Ishikawa (cell line): Measurements from ENCODE around the gene ITPRID2.
A peak's percentile ranks its signal among the peaks of the same experiment; 100 is the strongest.

ENCODE experiments used
- CEBPB ChIP-seq: IDR thresholded peaks from 2 replicates; pipeline ENCODE4 v1.6.1; 2012
- CREB1 ChIP-seq: IDR thresholded peaks from 2 replicates; pipeline ENCODE4 v1.6.1; 2012; ENCODE audit warnings: low read depth
- TAF1 ChIP-seq: IDR thresholded peaks from 2 replicates; pipeline ENCODE4 v1.6.1; 2012; ENCODE audit warnings: low read depth, mild to moderate bottlenecking
- YY1 ChIP-seq: IDR thresholded peaks from 2 replicates; pipeline ENCODE4 v1.6.1; 2012; ENCODE audit warnings: low read depth
- TF ChIP-seq, protein P1 (sequence below): IDR thresholded peaks from 2 replicates; pipeline ENCODE4 v1.6.1; 2012
- TF ChIP-seq, protein P2 (sequence below): IDR thresholded peaks from 2 replicates; pipeline ENCODE4 v1.6.1; 2012; ENCODE audit warnings: low read depth, mild to moderate bottlenecking
- TF ChIP-seq, protein P3 (sequence below): IDR thresholded peaks from 2 replicates; pipeline ENCODE4 v1.6.1; 2012

DNA sequence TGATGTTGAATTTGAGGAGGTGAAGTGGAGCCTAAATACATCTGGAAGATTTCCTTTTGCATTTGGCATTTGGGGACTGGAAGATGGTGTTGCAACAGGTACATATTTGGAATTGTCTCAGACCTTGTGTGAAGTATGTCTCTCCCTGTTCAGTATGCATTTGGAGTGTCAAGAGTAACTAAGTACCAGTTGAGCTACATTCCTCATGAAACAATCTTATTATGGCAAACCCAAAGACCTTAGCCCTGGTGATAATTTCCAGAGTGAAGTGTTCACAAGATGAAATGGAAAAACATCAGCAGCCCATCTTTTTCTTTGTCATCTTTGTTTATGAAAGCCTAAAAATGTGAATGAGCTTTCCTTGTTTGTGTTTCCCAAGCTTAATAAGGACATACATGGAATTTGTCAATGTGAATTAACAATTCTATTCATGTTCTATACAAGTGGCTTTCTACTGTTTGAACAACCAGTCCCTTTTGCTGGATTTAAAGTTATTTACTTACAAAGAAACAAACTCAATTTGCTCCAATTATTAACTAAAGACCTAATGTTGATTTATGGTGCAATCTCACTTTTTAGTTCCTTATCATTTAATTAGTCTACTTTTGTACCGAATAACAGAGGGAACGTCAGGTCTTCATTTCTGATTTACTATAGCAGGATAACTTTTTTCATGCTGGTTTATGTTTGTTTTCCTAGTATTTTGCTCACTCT, 52.0 kb downstream of the ITPRID2 start:
- TF ChIP-seq, protein P1, sequence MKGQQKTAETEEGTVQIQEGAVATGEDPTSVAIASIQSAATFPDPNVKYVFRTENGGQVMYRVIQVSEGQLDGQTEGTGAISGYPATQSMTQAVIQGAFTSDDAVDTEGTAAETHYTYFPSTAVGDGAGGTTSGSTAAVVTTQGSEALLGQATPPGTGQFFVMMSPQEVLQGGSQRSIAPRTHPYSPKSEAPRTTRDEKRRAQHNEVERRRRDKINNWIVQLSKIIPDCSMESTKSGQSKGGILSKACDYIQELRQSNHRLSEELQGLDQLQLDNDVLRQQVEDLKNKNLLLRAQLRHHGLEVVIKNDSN = no peak
- no peak for TF ChIP-seq YY1
- no peak for TF ChIP-seq TAF1
- TF ChIP-seq CREB1 = no peak
- 0 out of 2 replicates have a peak, but pooled peaks have one; percentile 9 for TF ChIP-seq CEBPB
- TF ChIP-seq, protein P2, sequence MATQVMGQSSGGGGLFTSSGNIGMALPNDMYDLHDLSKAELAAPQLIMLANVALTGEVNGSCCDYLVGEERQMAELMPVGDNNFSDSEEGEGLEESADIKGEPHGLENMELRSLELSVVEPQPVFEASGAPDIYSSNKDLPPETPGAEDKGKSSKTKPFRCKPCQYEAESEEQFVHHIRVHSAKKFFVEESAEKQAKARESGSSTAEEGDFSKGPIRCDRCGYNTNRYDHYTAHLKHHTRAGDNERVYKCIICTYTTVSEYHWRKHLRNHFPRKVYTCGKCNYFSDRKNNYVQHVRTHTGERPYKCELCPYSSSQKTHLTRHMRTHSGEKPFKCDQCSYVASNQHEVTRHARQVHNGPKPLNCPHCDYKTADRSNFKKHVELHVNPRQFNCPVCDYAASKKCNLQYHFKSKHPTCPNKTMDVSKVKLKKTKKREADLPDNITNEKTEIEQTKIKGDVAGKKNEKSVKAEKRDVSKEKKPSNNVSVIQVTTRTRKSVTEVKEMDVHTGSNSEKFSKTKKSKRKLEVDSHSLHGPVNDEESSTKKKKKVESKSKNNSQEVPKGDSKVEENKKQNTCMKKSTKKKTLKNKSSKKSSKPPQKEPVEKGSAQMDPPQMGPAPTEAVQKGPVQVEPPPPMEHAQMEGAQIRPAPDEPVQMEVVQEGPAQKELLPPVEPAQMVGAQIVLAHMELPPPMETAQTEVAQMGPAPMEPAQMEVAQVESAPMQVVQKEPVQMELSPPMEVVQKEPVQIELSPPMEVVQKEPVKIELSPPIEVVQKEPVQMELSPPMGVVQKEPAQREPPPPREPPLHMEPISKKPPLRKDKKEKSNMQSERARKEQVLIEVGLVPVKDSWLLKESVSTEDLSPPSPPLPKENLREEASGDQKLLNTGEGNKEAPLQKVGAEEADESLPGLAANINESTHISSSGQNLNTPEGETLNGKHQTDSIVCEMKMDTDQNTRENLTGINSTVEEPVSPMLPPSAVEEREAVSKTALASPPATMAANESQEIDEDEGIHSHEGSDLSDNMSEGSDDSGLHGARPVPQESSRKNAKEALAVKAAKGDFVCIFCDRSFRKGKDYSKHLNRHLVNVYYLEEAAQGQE = no peak
- TF ChIP-seq, protein P3, sequence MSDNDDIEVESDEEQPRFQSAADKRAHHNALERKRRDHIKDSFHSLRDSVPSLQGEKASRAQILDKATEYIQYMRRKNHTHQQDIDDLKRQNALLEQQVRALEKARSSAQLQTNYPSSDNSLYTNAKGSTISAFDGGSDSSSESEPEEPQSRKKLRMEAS = no peak
